Middle frontal gyrus (tissue), 1 donor: Measurements from ENCODE around the gene CRYL1.

Experiments
- DNase-seq: peaks from one replicate; pipeline ENCODE4 v3.0.0-alpha.2; 2015; ENCODE audit warnings: low spot score; ENCODE audit errors: extremely low spot score

CRYL1 gene

DNA sequence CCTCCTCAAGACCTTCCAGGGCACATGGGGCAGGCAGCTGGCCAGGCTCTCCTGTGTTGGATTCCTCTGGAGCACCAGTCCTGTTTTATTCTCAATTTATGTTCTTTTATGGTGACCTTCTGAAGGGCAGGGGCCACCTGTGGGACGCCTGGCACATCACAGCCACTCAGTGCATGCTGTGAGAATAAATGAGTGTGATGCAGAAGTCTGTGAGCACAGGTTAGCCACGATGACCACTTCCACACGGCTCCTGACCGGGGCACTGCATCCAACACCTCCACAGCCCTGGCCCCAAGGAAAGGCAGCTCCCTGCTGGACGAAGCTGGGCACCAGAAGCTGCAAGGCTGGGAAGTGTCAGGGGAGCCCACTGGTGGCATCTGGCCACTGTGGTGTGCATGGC is 122.8 kb downstream of the CRYL1 start:
- DNase-seq = no peak

DNA sequence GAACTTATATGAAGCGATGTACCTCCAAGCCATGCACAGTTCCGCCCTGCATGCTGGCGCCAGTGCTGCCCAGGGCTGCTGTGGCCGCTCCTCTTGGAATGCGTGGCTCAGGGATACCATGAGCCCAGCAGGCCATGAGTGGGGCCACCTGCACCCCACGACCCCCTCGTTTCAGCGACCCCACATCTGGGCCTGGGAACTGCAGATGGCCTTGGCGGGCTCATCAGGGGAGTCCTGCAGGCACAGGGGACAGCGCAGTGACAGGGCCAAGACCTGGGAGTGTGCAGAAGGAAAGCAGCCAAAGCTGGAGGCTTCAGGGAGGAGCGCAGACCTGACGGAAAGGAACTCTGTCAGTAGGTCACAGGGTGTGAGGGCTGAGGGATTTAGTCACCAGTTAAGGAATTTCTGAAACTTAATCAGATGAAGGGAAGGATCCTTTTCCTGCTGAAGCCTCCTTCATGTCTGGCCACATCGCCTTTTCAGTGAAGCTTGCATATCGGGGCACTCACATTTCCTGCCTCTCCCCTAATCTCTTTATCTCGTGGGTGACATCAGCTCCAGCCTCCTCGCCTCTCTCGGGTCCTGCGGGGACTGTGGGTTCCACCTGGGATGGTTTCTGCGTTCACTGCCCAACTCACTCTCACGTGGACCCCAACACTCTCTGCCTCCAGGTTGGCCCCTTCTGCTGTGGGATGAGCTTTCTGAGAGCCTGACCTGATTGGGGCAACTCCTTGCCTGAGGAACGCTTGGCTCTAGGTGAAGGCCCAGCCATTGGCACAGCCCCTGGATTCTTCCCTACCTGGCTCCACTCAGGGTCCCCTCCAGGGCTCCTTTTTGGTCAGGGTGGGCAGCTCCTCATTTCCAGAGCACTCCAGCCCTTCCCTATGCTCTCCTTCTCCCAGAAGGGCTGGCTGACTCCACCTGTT is 123.5 kb downstream of the CRYL1 start:
- DNase-seq = no peak

DNA sequence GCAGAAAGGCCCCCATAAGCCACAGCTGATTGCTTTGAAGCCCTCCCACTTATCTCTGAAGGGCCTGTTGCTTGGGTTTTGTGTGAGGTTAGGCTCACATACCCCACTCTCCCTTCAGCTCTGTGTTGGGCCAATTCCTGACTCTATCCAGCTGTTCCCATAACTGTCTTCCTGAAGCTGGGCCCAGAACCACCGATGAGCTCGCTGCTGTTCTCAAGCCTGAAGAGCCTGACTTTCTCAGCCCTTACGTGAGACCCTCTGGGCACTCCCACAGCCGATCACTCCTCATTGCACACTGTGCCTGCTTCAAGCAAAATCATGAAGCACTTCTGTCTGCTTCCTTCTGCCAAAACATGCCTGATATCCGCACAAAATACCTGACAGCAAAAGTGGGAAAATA is 124.1 kb downstream of the CRYL1 start:
- DNase-seq = no peak

DNA sequence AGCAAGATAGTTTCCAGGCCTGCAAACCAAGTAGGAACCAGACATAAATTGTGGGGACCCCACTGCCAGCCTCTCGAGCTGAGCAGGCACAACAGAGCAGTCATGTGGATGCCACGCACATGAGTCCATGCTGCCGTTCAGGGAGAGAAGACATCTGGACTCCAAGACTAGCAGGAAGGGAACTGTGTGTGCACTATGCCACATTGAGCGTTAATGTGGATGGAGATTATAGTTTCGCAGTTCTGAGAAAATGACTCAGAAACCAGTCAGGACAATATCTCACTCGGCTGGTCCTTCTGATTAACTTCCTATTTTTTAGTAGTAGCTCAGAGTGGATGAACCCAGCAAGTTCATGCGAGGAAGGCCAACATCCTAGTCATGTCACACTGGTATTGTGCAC is 124.9 kb downstream of the CRYL1 start:
- DNase-seq = no peak

DNA sequence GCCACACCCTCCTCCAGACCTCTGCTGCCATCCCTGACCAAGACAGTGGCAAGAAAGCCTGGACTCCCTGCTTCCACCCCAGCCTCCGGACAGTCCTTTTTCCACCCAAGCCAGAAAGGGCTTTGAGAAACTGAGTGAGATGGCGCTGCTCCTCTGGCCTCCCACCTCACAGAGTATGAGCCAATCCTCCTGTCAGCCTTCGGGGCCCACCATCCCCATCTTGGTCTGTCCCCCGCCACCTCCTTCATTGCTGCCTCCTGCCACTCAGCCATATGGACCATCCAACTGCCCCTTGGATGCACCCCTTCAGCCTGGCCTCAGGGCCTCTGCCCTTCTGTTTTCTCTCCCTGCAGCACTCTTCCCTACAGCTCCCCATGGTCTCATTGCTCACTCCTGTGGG is 125.7 kb downstream of the CRYL1 start:
- DNase-seq = no peak

DNA sequence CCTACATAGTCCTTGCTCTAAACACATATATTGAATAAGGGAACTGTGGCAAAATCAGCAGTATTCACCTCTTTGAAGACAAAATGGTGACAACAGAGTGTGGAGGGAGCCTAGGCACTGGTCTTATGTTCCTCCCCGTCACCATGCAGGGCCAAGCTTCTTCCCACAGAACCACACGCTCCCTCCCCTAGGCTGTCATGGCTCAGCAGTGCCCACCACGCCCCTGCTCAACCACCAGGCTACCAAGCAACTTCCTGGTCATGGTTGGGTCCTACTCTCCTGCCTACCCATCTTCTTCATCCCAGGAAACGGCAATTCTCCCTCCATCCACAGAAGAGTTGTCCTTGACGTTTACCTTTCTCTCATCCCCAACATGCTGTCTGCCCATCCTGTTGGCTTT is 126.1 kb downstream of the CRYL1 start:
- no peak for DNase-seq

DNA sequence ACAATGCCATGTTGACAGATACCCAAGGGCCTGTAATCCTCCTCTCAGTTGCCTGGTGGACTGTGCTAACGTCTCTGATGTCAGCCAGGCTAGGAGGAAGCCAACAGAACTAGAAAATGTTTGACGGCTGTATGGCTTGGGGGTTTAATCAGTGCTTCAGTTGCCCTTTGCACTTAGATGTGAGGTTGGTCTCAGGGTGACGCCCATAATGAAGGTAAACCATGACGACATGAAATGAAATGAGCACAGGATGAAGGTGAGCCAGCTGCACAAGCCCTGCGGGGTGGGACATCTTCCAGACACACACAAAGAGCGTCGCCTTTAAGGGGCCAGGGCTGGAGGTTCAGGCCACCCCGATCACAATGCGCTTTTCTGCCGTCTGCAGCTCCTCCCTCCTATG is 127.2 kb downstream of the CRYL1 start:
- DNase-seq = no peak

DNA sequence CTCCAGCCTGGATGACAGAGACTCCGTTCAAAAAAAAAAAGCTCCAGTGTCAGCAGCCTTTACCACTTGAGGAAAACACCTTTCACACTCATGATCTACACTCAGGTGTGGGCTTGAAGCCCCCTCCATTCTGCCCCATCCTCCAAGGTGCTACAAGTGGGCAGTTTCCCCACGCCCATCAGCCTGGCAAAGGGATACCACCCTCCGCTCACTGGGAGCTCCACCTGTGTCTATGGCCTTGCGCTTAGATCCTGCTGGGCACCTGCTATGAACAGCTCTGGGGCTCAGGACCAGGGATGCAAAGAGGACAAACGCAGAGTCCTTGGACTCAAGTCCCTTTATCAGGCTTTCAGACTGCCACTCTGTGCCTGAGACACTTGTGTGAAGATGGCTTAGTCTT is 127.8 kb downstream of the CRYL1 start:
- DNase-seq = no peak

DNA sequence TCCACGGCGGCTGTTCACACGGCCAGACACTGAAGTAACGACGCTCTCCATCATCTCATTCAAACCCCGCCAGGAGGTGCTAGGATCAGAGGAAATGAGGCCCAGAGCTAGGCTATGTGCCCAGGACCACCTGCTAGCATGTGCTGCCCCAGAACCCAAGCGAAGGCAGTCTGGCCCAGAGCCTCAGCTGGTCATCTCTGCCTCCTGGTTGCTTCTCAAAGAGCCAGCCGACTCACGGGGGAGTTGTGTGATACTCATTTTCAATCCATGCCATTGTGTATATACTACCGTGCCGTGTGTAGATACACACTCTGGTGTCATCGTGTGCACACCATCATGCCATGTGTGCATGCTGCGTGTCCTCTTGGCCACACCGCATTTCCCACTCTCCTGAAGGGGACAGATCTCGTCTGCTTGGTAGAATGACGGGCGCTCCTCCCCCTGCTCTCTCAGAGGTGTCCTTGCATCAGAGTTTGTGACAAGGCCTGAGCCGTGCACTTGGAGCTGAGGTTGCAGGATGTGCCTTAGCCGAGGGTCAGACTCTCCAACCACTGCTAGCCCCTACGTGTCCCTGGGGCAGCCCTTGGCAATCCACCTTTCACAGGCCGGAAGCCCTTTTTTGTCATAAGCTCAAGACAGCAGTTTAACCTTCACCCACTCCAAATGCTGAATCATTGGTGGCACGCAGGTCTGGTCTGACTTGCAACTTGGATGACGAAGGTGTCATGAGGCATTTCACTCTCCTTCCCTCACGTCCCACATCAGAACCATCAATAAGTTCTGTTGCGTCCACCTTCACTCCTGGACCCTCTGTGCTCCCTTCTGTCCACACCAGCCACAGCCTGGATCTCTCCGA is 130.4 kb downstream of the CRYL1 start:
- DNase-seq = no peak

DNA sequence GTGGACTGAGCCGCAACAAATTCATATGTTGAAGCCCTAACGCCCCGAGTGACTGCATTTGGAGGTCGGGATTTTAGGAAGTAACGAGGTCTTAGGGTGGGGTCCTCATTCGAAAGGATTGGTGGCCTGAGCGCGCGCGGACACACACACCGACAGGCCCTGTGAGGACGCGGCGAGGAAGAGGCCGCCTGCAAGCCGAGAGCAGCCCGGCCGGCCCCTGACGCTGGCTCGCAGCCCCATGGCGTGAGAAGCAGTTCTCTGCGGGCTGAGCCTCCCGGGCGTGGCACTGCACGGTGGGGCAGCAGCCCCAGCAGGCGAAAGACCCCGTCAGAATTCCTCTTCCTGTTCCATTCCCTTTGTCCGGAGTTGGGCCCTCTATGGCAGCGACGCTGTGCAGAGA is 131.2 kb downstream of the CRYL1 start:
- DNase-seq = no peak

DNA sequence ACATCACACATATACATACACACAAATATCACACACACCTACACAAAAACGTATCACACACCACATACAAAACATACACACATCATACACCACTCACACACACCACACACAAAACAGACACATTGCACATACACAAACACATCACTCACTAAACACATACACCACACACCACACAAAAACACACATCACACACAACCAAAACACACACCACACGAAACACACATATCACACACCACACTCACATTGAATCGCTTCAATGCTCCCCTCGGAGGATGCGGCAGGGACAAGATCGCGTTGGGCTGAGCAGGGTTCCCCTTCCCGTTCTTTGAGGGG is 131.5 kb downstream of the CRYL1 start:
- no peak for DNase-seq

DNA sequence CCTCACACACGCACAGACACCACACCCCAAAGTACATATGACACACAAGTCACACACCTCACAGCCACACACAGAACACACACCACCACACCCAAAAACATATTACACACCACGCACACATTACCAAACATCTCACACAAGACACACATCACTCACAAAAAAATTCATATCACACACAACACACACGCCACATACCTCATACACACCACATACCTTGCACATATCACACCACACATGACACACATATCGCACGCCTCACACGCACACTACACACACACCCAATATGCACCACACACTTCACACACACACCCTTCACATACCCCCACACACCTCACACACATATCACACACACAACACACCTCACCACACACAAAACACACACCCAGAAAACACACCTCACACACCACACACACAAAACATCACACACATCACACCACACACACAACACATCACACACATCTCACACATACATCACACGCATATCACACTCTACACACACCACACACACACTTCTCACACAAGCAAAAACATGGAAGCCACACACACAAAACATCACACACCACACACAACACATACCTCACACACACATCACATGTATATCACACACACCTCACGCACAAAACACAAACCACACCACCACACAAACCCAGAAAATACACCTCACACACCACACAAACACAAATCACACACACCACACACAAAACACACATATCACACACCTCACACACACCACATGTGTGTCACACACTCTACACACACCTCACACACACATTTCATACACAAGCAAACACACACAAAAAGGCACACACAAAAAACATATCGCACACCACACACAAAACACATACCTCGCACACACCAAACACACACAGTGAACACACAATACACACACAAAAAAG is 132.1 kb downstream of the CRYL1 start:
- no peak for DNase-seq

DNA sequence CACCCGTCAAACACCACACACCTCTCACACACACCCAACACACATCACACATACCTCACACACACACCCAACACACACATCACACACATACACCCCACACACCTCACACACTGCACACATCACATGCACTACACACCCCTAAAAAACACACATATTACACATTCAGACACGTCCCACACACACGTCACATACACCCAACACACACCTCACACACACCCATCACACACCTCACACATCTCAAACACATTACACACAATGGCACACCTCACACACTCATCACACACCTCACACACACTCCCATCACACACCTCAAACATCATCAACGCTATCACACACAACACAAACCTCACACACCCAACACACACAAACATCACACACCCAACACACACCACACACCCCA is 133.1 kb downstream of the CRYL1 start:
- no peak for DNase-seq

DNA sequence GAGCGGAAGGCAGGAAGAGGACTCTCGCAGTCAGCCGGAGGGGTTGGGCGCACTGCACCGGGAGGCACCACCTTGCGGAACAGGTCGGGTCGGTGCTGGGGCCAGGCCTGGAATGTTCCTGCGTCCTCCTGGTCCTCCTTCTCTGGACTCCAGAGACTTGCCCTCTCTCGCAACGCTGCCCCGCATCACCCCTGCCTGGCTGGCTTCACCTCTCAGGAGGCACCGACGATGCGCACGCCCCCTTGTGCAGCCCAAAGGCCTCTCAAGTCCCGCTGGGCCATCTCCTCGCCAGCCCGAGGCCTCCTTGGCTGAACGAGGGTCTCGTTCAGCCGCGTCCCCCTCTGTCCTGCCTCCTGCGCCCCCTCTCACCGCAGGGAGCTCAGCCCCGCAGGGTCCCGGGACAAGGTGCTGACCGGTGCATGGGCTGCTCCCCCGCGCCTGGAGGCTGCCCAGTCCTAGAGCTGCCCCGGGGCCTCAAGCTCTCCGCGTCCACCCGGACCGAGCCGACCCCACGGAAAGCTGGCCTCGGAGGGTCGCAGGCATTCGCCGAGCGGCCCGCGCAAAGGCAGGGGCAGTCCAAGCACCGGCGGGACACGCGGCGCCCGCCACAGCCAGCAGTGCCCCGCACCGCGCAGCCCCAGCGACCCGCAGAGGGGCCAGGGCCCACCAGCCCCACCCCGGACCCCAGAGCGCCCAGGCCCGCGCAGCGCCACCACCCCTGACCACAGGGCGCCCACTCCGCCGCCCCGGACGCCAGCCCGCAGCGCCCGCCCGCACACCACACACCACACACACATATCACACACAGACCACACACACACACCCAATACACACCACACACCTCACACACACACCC is 133.8 kb downstream of the CRYL1 start:
- no peak for DNase-seq

DNA sequence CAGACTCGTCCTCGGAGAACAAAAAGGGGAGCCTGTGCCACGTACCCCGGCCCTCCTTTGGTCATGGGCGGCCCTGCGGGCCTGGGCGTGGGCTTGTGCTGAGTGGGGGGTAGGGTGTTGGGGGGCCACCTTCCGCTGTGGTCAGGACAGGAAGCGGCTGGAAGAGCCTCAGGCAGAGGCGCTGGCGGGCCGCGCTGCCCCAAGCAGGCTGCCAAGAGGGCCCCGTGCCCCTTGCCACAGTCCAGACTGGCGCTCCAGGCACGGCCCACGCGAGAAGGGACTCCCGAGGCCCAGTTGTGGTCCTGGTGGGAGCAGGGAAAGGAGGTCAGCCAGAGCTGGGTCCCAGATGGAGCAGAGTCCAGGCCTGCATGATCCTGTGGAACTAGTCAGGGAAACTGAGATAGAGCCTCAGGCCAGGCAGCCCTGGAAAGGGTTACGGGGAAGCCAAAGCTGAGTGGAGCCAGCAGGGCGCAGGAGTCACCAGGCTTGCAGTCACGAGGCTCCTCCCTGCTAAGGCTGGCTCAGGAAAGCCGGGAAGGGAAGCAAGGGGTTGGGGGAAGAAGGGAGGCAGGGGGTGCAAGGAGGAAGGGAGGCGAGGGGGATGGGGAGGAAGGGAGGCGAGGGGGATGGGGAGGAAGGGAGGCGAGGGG is 135.0 kb downstream of the CRYL1 start:
- DNase-seq = no peak

DNA sequence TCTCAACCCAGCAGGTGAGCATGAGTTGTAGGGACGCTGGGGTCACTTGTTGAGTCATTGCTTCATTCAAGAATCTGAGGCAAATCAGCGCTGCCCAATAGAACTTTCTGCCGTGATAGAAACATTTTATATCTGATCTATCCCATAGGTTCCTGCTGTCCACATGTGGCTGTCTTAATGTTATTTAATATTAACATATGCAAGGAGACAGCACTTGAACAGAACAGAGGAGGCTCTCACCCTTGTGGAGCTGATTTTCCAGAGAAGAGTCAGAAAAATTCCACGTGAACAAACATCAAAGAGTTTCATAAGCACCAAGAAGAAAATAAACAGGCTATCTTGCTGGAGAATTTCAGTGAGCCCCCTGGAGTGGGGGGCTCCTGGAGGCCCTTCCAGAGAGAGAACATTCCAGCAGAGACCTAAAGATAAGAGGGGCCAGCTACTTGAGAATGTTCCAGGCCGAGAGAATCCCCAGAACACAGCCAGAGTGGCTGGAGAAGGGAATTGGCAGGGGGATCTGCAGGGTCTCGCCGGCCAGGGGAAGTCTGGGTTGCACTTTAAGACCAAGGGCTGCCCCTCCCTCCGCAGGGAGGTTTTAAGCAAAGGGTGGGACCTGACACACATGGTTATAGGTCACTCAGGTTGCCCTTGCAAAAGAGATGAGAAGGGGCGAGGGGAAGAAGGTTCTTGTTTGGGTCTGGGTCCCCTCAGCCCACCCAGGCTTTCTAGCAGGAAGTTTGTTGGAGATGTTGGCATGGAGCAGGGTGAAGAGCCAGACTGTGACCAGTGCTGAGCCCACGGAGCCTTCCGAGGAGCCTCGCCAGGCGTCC is 135.7 kb downstream of the CRYL1 start:
- DNase-seq = no peak

DNA sequence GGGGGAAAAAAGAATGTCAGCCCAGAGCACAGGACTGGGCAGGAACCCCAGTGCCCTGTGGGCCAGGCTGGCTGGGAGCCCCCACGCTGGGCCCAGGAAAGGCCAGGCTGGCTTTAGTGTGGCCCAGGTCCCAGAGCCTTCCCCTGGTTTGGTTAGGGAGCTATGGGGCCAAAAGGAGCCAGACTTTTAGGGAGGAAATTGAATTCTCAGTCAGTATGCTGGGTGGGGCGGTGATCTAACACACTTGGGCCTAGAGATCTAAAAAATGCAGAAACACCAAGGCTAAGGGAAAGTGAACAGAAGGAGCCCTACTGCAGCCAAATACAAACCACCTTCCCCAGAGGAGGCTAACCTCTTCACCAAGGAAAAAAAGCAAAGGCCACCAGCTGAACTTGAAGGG is 137.5 kb downstream of the CRYL1 start:
- no peak for DNase-seq

DNA sequence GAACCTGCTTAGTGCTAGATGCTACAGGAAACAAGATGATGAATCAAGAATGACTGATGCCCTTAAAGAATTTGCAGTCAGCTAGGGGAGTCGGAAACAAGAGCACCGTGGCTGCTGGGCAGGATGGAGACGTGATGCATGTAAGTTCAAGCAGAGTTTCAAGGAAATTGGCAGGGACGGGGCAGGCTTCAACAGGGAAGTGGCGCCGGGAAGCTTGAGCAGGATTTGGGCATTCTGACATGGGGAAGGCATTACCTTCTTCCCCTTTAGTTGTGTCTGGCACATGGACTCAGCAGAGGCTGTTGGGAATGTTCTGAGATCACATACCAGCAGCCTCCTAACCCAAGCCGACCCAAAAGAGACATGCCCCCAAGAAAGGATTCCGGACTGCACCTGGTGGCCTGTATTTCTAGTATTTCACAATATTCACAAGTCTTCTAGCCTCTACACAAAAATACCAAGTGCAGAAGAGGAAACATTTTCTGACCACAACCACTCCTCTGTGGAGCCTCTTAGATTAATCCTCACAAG is 138.2 kb downstream of the CRYL1 start:
- DNase-seq = no peak

DNA sequence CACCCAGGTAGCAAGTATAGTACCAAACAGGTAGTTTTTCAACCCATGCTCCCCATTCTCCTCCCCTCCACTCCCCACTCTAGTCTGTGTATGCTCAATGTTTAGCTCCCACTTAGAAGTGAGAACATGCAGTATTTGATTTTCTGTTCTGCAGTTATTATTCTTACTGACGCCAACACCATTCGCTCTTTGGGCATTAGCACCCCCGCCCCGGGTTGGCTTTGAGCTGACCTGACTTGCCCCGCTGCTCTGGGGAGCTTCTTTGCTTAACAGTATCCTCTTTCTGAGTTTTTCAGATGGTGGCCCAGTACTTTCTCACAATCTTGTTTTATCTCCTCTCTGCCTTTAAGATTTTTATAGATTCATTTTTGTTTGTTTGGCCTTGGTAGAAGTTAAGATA is 138.7 kb downstream of the CRYL1 start:
- no peak for DNase-seq
